H9 (cell line): ENCODE data around the gene SERPINB4. TPM values are rescaled to one million over a fixed set of nuclear protein-coding genes. Genes with fewer than 3 reads are reported as not detected.

Source experiments
- DNase-seq: peaks from one replicate; pipeline ENCODE4 v3.0.0-alpha.2; 2017
- H2AFZ ChIP-seq: one replicate; pipeline ENCODE4 v1.6.1; 2013; ENCODE audit warnings: mild to moderate bottlenecking, low read length, control low read depth, moderate library complexity
- H2AK5ac ChIP-seq: 2 replicates; pipeline ENCODE4 v1.6.1; 2013; ENCODE audit warnings: low read length, control low read depth, mixed read lengths; ENCODE audit not compliant: insufficient read length
- H2BK120ac ChIP-seq: one replicate; pipeline ENCODE4 v1.6.1; 2013; ENCODE audit warnings: low read depth, mild to moderate bottlenecking, low read length, control low read depth, inconsistent platforms; ENCODE audit not compliant: poor library complexity, severe bottlenecking
- H2BK12ac ChIP-seq: 2 replicates; pipeline ENCODE4 v1.6.1; 2013; ENCODE audit warnings: low read length, control low read depth, mixed read lengths, low read depth; ENCODE audit not compliant: insufficient read length
- H2BK15ac ChIP-seq: 2 replicates; pipeline ENCODE4 v1.6.1; 2013; ENCODE audit warnings: low read depth, low read length, control low read depth
- H2BK20ac ChIP-seq: one replicate; pipeline ENCODE4 v1.6.1; 2013; ENCODE audit warnings: low read depth, mild to moderate bottlenecking, low read length, control low read depth, inconsistent platforms; ENCODE audit not compliant: poor library complexity, severe bottlenecking
- H2BK5ac ChIP-seq: 2 replicates; pipeline ENCODE4 v1.6.1; 2013; ENCODE audit warnings: low read length, control low read depth, mixed read lengths; ENCODE audit not compliant: insufficient read length
- H3K14ac ChIP-seq: 2 replicates; pipeline ENCODE4 v1.6.1; 2013; ENCODE audit warnings: low read length, control low read depth; ENCODE audit not compliant: insufficient read depth
- H3K18ac ChIP-seq: 2 replicates; pipeline ENCODE4 v1.6.1; 2013; ENCODE audit warnings: low read depth, mild to moderate bottlenecking, mixed read lengths, low read length, control low read depth; ENCODE audit not compliant: insufficient read length
- H3K23ac ChIP-seq: 2 replicates; pipeline ENCODE4 v1.6.1; 2013; ENCODE audit warnings: low read length, control low read depth, mixed read lengths, low read depth; ENCODE audit not compliant: insufficient read length
- H3K23me2 ChIP-seq: 2 replicates; pipeline ENCODE4 v1.6.1; 2013; ENCODE audit warnings: low read depth, mild to moderate bottlenecking, mixed read lengths, low read length, control low read depth; ENCODE audit not compliant: insufficient read length, poor library complexity, severe bottlenecking
- H3K27ac ChIP-seq: 2 replicates; pipeline ENCODE4 v1.5.1; 2013; ENCODE audit warnings: low read length, control low read depth, mixed read lengths, low read depth; ENCODE audit not compliant: insufficient read length
- H3K27me3 ChIP-seq: 2 replicates; pipeline ENCODE4 v1.6.1; 2013; ENCODE audit warnings: low read length, control low read depth, inconsistent platforms; ENCODE audit not compliant: insufficient read depth
- H3K4ac ChIP-seq: 2 replicates; pipeline ENCODE4 v1.6.1; 2013; ENCODE audit warnings: low read depth, mild to moderate bottlenecking, control low read depth, inconsistent platforms, low read length, moderate library complexity
- H3K4me1 ChIP-seq: 2 replicates; pipeline ENCODE4 v1.6.1; 2013; ENCODE audit warnings: low read length, control low read depth, inconsistent platforms; ENCODE audit not compliant: insufficient read depth
- H3K4me2 ChIP-seq: 2 replicates; pipeline ENCODE4 v1.6.1; 2013; ENCODE audit warnings: low read length, control low read depth, mixed read lengths; ENCODE audit not compliant: insufficient read length, insufficient read depth
- H3K56ac ChIP-seq: 2 replicates; pipeline ENCODE4 v1.6.1; 2013; ENCODE audit warnings: low read depth, mild to moderate bottlenecking, mixed read lengths, low read length, control low read depth; ENCODE audit not compliant: insufficient read length
- H3K79me1 ChIP-seq: 2 replicates; pipeline ENCODE4 v1.6.1; 2013; ENCODE audit warnings: low read depth, mild to moderate bottlenecking, moderate library complexity, low read length, control low read depth, inconsistent platforms; ENCODE audit not compliant: insufficient read depth, poor library complexity, severe bottlenecking
- H3K79me2 ChIP-seq: 2 replicates; pipeline ENCODE4 v1.6.1; 2013; ENCODE audit warnings: low read length, control low read depth, inconsistent platforms; ENCODE audit not compliant: insufficient read depth
- H3K9ac ChIP-seq: 2 replicates; pipeline ENCODE4 v1.6.1; 2013; ENCODE audit warnings: low read length, control low read depth, mixed read lengths; ENCODE audit not compliant: insufficient read length; ENCODE audit errors: extremely low read depth
- H3K9me3 ChIP-seq: one replicate; pipeline ENCODE4 v1.6.1; 2013; ENCODE audit warnings: low read depth, low read length, inconsistent platforms; ENCODE audit not compliant: control insufficient read depth
- H3T11ph ChIP-seq: one replicate; pipeline ENCODE4 v1.6.1; 2013; ENCODE audit warnings: mild to moderate bottlenecking, low read length, control low read depth, inconsistent platforms
- H4K20me1 ChIP-seq: one replicate; pipeline ENCODE4 v1.6.1; 2013; ENCODE audit not compliant: control insufficient read depth, insufficient read length, insufficient read depth
- H4K5ac ChIP-seq: 2 replicates; pipeline ENCODE4 v1.6.1; 2013; ENCODE audit warnings: low read depth, mild to moderate bottlenecking, mixed read lengths, low read length, control low read depth; ENCODE audit not compliant: insufficient read length
- H4K8ac ChIP-seq: replicated peaks from 2 replicates; pipeline ENCODE4 v1.6.1; 2013; ENCODE audit warnings: low read length, control low read depth, mixed read lengths, low read depth; ENCODE audit not compliant: insufficient read length
- H4K91ac ChIP-seq: 2 replicates; pipeline ENCODE4 v1.6.1; 2013; ENCODE audit warnings: low read depth, mild to moderate bottlenecking, moderate library complexity, mixed read lengths, low read length, control low read depth; ENCODE audit not compliant: insufficient read length
- H3K27ac Mint-ChIP-seq, 3 experiments: 2 replicates in 2 of 3; 3 replicates in 1 of 3; pipeline ENCODE4 v1.8.0; 2020 to 2021; ENCODE audit warnings: mixed read lengths in 3 of 3, mild to moderate bottlenecking in 1 of 3, moderate library complexity in 1 of 3
- H3K27me3 Mint-ChIP-seq: 2 replicates; pipeline ENCODE4 v1.8.0; 2021; ENCODE audit warnings: low read depth, mild to moderate bottlenecking, moderate library complexity, mixed read lengths
- H3K36me3 Mint-ChIP-seq, 3 experiments: 2 replicates in 2 of 3; 3 replicates in 1 of 3; pipeline ENCODE4 v1.8.0; 2020 to 2021; ENCODE audit warnings: low read depth in 3 of 3, mixed read lengths in 3 of 3; ENCODE audit not compliant: insufficient read depth in 1 of 3
- H3K4me1 Mint-ChIP-seq, 2 experiments: 2 replicates each; pipeline ENCODE4 v1.8.0; 2020; ENCODE audit warnings: mixed read lengths in 2 of 2
- H3K4me3 Mint-ChIP-seq, 2 experiments: 2 replicates in 1 of 2; 3 replicates in 1 of 2; pipeline ENCODE4 v1.8.0; 2020 to 2021; ENCODE audit warnings: mild to moderate bottlenecking in 2 of 2, mixed read lengths in 2 of 2, moderate library complexity in 1 of 2
- H3K9me3 Mint-ChIP-seq, 2 experiments: 2 replicates in 1 of 2; 3 replicates in 1 of 2; pipeline ENCODE4 v1.8.0; 2020; ENCODE audit warnings: mild to moderate bottlenecking in 2 of 2, mixed read lengths in 2 of 2, moderate library complexity in 1 of 2
- CTCF ChIP-seq: fragments of 200-600 bp; sonication (generic); conservative IDR thresholded peaks from 3 replicates; pipeline ENCODE4 v1.8.0; 2021; ENCODE audit warnings: antibody characterized with exemption, mild to moderate bottlenecking
- WGBS: extraction: QIAGEN DNeasy Blood & Tissue Kit; methylation state at CpG from one replicate; pipeline ENCODE4 v1.1.7; 2013; ENCODE audit warnings: missing lambda C conversion rate, low lambda C conversion rate, mixed read lengths; ENCODE audit not compliant: insufficient read length; ENCODE audit errors: extremely low coverage; 5-methylcytosine and 5-hydroxymethylcytosine counted together
- total RNA-seq: library from RNA; stranded (reverse); gene quantifications from 2 replicates; pipeline ENCODE4 v1.2.1, GENCODE V29; 2021

SERPINB4 gene
- total RNA-seq, 1 experiment from 2014 or later = 4.1 TPM

DNA sequence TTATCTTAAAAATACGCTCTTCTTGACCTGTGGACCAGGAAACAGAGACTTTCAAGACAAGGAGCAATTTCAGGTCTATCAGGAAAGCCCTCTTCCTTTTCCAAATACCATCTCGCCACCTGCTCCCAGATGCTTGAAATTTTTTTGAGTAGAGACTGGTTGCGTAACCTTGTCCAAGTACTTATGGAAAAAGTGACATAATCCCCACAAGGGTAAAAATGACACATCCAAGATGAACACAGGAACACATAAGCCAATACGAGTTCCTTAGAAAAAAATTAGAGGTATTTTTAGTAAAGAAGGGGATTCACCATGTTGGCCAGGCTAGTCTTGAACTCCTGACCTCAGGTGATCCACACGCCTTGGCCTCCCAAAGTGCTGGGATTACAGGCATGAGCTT, 55.1 kb downstream of the SERPINB4 start:
- Histone ChIP-seq H2BK20ac (no peak overlapping the region), H3K14ac (no peak overlapping the region), H2AFZ (no peak overlapping the region), H3K18ac (no peak overlapping the region), H3K79me1 (no peaks in the 10 kb centered on the region), H3K4me1 (no peaks in the 10 kb centered on the region), H3K9ac (no peak overlapping the region), H3K27me3 (no peaks in the 10 kb centered on the region), H3T11ph (no peak overlapping the region), H3K9me3 (no peaks in the 10 kb centered on the region), H3K4me2 (no peak overlapping the region), H2BK15ac (no peak overlapping the region), H4K91ac (no peak overlapping the region), H2BK120ac (no peak overlapping the region), H3K79me2 (no peaks in the 10 kb centered on the region), H4K8ac (no peak overlapping the region), H2BK12ac (no peak overlapping the region), H4K20me1 (no peaks in the 10 kb centered on the region), H3K56ac (no peak overlapping the region), H4K5ac (no peak overlapping the region), H3K23me2 (no peaks in the 10 kb centered on the region), H2BK5ac (no peak overlapping the region), H2AK5ac (no peak overlapping the region), H3K23ac (no peak overlapping the region), H3K27ac (no peak overlapping the region), H3K4ac (no peak overlapping the region)
- Mint-ChIP-seq H3K4me1 (peaks cover 4 to 13% of the 10 kb centered on the region in 2 experiments; a peak in 3 of 4 replicates), H3K36me3 (no peaks in the 10 kb centered on the region), H3K4me3 (no peak overlapping the region), H3K27ac (no peak overlapping the region), H3K27me3 (peaks cover 2% of the 10 kb centered on the region), H3K9me3 (no peaks in the 10 kb centered on the region)
- WGBS = no CpG with 5 or more reads among the region's 5 CpGs
- no peak for DNase-seq
- no peak for TF ChIP-seq CTCF

Other genes with a start within 250 kb of the SERPINB4 start
- 54.4 and 60.2 TPM in 2 replicates for gene VPS4B, start 221.8 kb downstream of the SERPINB4 start, total RNA-seq
- gene SERPINB5, start 167.3 kb downstream of the SERPINB4 start, total RNA-seq = 0.20 TPM in 1 of 2 replicates, not detected in the other
- not detected in 2 replicates for gene SERPINB12, start 101.9 kb downstream of the SERPINB4 start, total RNA-seq
- not detected in 2 replicates for gene SERPINB13, start 56.9 kb downstream of the SERPINB4 start, total RNA-seq
- gene SERPINB3, start 17.6 kb upstream of the SERPINB4 start, total RNA-seq = 1.7 TPM in 2 replicates
- not detected in 2 replicates for gene SERPINB11, start 58.7 kb upstream of the SERPINB4 start, total RNA-seq
- not detected in 2 replicates for gene SERPINB7, start 131.2 kb upstream of the SERPINB4 start, total RNA-seq
- not detected in 2 replicates for gene SERPINB2, start 243.4 kb upstream of the SERPINB4 start, total RNA-seq